ENCODE data around the gene FIP1L1.

The FIP1L1 gene

DNA sequence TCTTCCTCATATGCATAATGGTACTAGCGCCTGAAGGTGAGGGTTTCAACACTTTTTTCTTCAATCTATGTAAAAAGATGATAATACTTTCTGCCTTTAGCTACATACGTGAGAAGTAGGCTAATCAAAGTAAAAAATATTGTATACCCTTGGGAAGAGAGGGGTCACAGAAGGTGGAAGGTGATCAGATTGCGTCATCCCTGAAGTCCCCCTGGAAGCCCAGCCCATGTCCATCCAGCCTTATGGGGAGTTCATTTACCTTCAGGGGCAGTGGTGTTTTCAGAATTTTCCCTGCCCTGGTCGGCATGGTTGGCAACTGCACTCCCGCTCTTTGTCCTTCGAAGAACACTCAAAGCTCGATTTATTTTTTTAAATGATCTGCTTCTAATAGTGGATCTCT, 129.6 kb downstream of the FIP1L1 start:
- DNase-seq = no peak

DNA sequence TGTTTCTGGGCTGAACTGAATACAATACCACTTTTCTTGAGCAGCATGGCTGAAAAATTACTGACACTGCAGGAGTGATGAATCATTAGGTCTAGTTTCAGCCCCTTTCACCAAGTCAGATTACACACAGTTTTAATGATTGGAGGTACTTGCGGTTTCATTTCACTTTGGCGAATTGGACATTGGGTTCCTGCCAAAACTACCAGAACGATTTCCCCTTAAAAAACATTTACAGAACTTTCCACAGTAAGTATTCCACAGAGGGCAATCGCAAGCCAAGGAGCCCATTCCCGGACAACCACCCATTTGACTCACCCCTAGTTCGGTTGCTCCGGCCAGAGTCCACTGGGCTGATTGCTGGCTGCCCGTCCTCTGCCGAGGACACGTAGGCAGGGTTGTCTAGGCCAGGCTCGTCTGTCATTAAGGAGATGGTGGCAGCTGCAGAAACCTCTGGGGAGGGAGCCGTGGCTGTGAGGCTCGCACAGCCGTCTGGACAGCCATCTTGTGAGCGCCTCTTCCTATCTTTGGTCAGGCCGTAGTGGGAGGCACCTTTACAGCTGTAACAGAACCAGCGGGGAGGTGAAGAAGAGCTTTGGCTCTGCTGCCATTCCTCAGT, 130.3 kb downstream of the FIP1L1 start:
- DNase-seq = no peak

DNA sequence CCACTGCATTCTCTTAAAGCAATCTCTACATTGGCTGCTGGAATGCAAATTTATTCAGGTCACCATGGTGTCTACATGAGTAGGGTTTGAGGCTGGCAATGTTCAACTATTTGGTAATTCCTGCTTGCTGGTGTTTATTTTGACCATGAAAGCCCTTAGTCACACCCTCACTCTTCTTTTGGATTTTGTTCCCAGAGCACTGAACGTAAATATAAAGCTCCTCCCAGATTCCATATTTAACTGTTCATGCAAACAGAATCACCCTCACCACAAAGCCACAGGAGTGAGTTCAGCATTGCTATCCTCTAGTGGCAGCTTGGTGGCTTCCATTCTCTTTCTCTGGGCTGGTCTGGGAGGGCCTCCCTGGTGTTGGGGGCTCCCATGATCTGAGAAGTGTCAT, 131.0 kb downstream of the FIP1L1 start:
- DNase-seq = no peak

DNA sequence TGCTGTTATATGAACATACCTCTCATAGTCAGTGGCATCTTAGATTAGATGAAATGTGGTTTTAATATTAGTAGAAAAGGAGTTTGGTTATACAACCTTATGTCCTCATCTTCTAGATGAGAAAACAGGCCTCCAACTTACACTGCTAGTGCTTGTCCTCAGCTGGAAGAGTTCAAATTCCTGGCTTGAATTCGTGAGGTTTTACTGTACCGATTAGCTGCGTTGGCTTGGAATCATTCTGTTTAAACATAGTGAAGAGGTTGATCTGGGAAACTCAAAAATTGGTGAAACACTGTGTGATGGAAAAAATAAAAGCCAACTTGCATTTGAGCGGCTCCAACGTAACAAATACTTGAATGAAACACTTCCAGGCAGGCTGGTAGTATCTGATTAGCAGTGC, 132.9 kb downstream of the FIP1L1 start:
- no peak for DNase-seq

Data from activated gamma-delta T cell treated with Interleukin-2 at 50 U/mL for 16 hours (primary cell).